ENCODE results near the gene PIK3AP1. TPM values are rescaled to one million over a fixed set of nuclear protein-coding genes. Genes with fewer than 3 reads are reported as not detected.
A peak's percentile ranks its signal among the peaks of the same experiment; 100 is the strongest.

Gene PIK3AP1
- total RNA-seq, 4 donors from 2014 or later = 5.8 to 111 (median 13.4) TPM

GRCh38 chr10:96676272-96677112 is 43.8 kb downstream of the PIK3AP1 start:
- Histone ChIP-seq H3K4me1 (peaks cover 0 to 16% (median 2%) of the 10 kb centered on the region in 4 donors), H3K27me3 (no peaks in the 10 kb centered on the region), H3K27ac (peak overlapping the region in 1 of 4 donors; percentile 58), H3K4me3 (no peak overlapping the region), H3K9me3 (no peaks in the 10 kb centered on the region), H3K36me3 (no peaks in the 10 kb centered on the region)
- no peak for DNase-seq
- TF ChIP-seq POLR2A (IDR thresholded peaks at IDR 0.05) (no peak), CTCF (IDR thresholded peaks at IDR 0.05) (no peak)

- no peak overlapping the region for H3K4me3 ChIP-seq
- no peak for DNase-seq
- H3K9me3 ChIP-seq = no peaks in the 10 kb centered on the region
- no peak for TF ChIP-seq CTCF (IDR thresholded peaks at IDR 0.05)
- no peak for TF ChIP-seq POLR2A (IDR thresholded peaks at IDR 0.05)
- H3K36me3 ChIP-seq = no peaks in the 10 kb centered on the region
- peak overlapping the region in 1 of 4 donors; percentile 12 for H3K27ac ChIP-seq
- no peaks in the 10 kb centered on the region for H3K27me3 ChIP-seq
- H3K4me1 ChIP-seq = peaks cover 0 to 16% (median 2%) of the 10 kb centered on the region in 4 donors
Measured at GRCh38 chr10:96675846-96676245, 44.5 kb downstream of the PIK3AP1 start.

DNA sequence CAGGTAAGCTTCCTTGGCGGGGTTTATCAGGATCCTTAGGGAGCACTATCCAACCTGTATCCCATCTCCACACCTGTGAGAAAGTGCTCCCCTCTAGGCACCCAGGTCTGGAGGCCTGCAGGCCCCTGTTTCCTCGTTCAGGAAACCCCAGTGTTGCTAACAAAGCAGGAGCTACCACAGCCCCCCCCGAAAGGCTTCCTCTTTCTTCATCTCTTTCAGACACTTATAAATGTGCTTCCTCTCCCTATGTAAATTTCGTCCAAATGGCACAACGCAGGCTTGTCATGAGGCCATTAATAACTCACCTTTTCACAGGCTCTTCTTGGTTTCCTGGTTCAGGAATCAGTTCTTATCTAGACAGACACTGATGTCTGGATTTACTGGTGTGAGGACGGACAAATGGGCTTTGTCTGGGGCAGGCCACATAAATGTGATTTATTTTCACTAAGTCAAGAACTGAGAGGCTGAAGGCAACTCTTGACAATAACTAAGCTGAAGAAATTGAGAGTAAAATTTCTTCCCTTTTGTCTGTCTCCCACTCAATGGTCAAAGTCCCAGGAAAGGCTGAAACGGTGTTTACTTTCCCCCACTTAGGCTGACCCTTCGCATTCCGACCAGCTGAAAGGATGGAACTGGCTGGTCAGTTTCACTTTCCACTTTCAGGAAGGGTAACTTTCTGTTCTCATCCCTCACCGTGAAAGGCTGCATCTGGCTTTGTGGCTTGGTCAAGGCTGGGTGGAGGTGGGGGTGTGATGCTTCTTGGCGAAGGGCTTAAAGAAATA is 46.8 kb downstream of the PIK3AP1 start:
- peak overlapping the region; percentile 56 to 82 (median 72) for H3K27ac ChIP-seq
- peaks cover 0 to 16% (median 2%) of the 10 kb centered on the region in 4 donors for H3K4me1 ChIP-seq
- DNase-seq = peak in 2 of 3 donors; percentile 88 to 89
- no peaks in the 10 kb centered on the region for H3K9me3 ChIP-seq
- peak overlapping the region in 2 of 4 donors; percentile 20 to 21 for H3K4me3 ChIP-seq
- TF ChIP-seq POLR2A (IDR thresholded peaks at IDR 0.05) = no peak
- TF ChIP-seq CTCF (IDR thresholded peaks at IDR 0.05) = no peak
- H3K36me3 ChIP-seq = no peaks in the 10 kb centered on the region
- H3K27me3 ChIP-seq = no peaks in the 10 kb centered on the region

- DNase-seq = no peak
- H3K4me1 ChIP-seq = peaks cover 0 to 16% (median 2%) of the 10 kb centered on the region in 4 donors
- H3K27me3 ChIP-seq = no peaks in the 10 kb centered on the region
- no peak overlapping the region for H3K4me3 ChIP-seq
- H3K9me3 ChIP-seq = no peaks in the 10 kb centered on the region
- peak overlapping the region in 3 of 4 donors; percentile 3 to 75 (median 11) for H3K27ac ChIP-seq
- H3K36me3 ChIP-seq = no peaks in the 10 kb centered on the region
- no peak for TF ChIP-seq CTCF (IDR thresholded peaks at IDR 0.05)
Measured at GRCh38 chr10:96672481-96673175, 47.7 kb downstream of the PIK3AP1 start.

DNA sequence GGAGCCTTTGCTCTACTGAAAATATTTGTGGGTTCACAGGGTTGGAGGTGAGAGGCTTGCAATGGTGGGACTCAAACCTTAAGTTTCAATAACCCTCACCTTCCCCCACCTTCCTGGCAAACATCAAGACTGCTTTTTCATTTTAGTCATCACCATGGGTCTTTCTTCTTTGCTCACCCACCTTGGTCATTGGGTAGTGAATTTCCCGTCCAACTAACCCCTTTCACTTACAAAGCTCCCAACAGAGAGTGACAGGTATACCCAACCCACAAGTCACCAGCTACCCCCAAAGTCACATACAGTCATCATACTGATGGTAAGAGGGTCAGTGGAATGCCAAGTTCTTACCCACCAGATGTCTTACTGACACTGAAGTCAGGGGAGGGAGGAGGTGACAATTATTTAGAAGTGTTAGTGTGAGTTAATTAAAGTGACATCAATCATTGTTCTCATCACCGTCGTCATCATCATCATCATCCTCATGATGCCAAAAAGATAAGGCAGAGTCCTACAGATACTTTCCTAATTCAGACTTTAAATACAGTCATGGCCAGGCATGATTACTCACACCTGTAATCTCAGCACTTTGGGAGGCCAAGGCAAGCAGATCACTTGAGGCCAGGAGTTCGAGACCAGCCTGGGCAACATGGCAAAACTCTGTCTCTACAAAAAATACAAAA is 49.0 kb downstream of the PIK3AP1 start:
- Histone ChIP-seq H3K36me3 (no peaks in the 10 kb centered on the region), H3K4me1 (peaks cover 0 to 16% (median 2%) of the 10 kb centered on the region in 4 donors), H3K27me3 (no peaks in the 10 kb centered on the region), H3K9me3 (no peaks in the 10 kb centered on the region), H3K27ac (peak overlapping the region in 1 of 4 donors; percentile 75), H3K4me3 (no peak overlapping the region)
- TF ChIP-seq CTCF (IDR thresholded peaks at IDR 0.05) = no peak
- no peak for TF ChIP-seq POLR2A (IDR thresholded peaks at IDR 0.05)
- no peak for DNase-seq
